ENCODE data around the gene DCC. TPM values are rescaled to one million over a fixed set of nuclear protein-coding genes. Genes with fewer than 3 reads are reported as not detected.

The DCC gene
- total and polyA plus RNA-seq, 2 donors (not counting 1 experiment from before 2014, with no cell fraction given): not detected

DNA sequence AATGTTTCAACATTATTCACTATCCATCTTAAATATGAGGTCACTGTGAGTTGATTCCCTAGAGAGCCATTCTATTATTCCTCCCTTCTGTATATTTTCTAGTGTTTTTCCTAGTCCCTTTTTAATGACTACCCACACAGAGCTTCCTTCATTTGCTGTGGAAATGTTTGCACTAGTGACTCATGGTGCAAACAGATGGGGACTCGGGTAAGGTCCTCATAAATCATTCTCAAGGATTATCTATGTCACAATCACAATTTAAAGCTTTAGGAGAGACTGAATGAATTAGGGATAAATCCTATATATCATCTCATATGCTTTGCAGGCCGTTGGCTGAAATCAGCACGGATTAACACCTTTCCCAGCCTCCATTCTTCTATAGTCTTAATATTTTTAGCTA, 159.6 kb downstream of the DCC start:
- H3K4me1 ChIP-seq (ENCODE audit: control insufficient read depth in 2 of 2, insufficient read depth in 2 of 2, low read length in 2 of 2): no peaks in the 10 kb centered on the region
- no peaks in the 10 kb centered on the region for H3K79me2 ChIP-seq (ENCODE audit: control insufficient read depth, insufficient read depth, low read length)
- intact Hi-C loops (cut with micrococcal nuclease): no loop called here
- H3K4me1 Mint-ChIP-seq: no peaks in the 10 kb centered on the region
- H3K9me3 Mint-ChIP-seq (ENCODE audit: insufficient read depth): peaks cover 3% of the 10 kb centered on the region
- DNase-seq: no peak
- POLR2A ChIA-PET: no interaction called here
- H3K27me3 Mint-ChIP-seq: no peaks in the 10 kb centered on the region
- H3K36me3 ChIP-seq (replicated peaks in 1 of 2; ENCODE audit: control extremely low read depth in 1 of 2, control insufficient read depth in 1 of 2, extremely low read depth in 1 of 2, insufficient read depth in 2 of 2, low read length in 1 of 2): no peaks in the 10 kb centered on the region
- TF ChIP-seq EZH2 (IDR thresholded peaks at IDR 0.05; ENCODE audit: borderline replicate concordance, insufficient read depth, low read depth, low read length, poor library complexity, severe bottlenecking): no peak
- no peak for TF ChIP-seq CTCF (IDR thresholded peaks at IDR 0.05)
- no peak overlapping the region for H3K27ac ChIP-seq (ENCODE audit: low read length in 2 of 2)
- CTCF ChIA-PET: no interaction called here
- H3K27me3 ChIP-seq (replicated peaks in 1 of 4; ENCODE audit: control extremely low read depth in 1 of 4, control insufficient read depth in 3 of 4, insufficient read depth in 4 of 4, low read length in 3 of 4): no peaks in the 10 kb centered on the region
- ATAC-seq (ENCODE audit: low read depth): no peak
- no peak overlapping the region for H3K4me3 ChIP-seq (ENCODE audit: control extremely low read depth in 1 of 5, extremely low read depth in 1 of 5, insufficient read depth in 1 of 5, low read depth in 2 of 5, low read length in 4 of 5)
- H3K9me3 ChIP-seq (ENCODE audit: control extremely low read depth in 1 of 3, control insufficient read depth in 2 of 3, insufficient read depth in 1 of 3, low read length in 2 of 3): peaks cover 0 to 3% (median 2%) of the 10 kb centered on the region in 3 donors
- no CpG with 5 or more reads among the region's 3 CpGs for WGBS (ENCODE audit: insufficient coverage)
- H2AFZ ChIP-seq (ENCODE audit: insufficient read depth, low read depth, low read length, poor library complexity, severe bottlenecking): no peak overlapping the region
- H4K20me1 ChIP-seq (ENCODE audit: control insufficient read depth, insufficient read depth, low read length, poor library complexity, severe bottlenecking): no peaks in the 10 kb centered on the region
- H3K4me2 ChIP-seq (replicated peaks; ENCODE audit: low read depth, low read length, poor library complexity, severe bottlenecking): no peak overlapping the region
- no peak overlapping the region for H3K4me3 Mint-ChIP-seq
- no peak overlapping the region for H3K9ac ChIP-seq (ENCODE audit: low read length)
- H3K27ac Mint-ChIP-seq: no peak overlapping the region

DNA sequence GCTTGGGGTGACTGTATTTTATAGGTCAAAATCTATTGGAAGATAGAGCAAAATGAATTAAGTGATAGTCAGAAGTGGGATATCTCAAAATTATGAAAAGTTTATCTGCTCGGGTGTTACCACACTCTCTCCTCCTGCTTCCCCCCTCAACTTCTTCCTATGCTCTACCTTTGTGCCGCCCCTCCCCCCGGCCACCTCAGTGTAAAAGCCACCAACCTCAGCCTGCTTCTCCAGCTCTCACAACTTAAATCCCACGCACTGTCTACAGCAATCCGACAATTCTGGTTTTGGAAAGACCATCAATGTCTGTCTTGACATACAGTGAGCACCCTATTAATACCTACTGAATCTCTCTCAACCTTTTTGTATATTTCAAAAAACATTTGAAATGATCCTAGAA, 164.6 kb downstream of the DCC start:
- DNase-seq: no peak
- H4K20me1 ChIP-seq (ENCODE audit: control insufficient read depth, insufficient read depth, low read length, poor library complexity, severe bottlenecking): no peaks in the 10 kb centered on the region
- no peak overlapping the region for H3K27ac Mint-ChIP-seq
- H3K4me2 ChIP-seq (replicated peaks; ENCODE audit: low read depth, low read length, poor library complexity, severe bottlenecking): no peak overlapping the region
- H3K27me3 Mint-ChIP-seq: no peaks in the 10 kb centered on the region
- H3K27me3 ChIP-seq (replicated peaks in 1 of 4; ENCODE audit: control extremely low read depth in 1 of 4, control insufficient read depth in 3 of 4, insufficient read depth in 4 of 4, low read length in 3 of 4): no peaks in the 10 kb centered on the region
- TF ChIP-seq EZH2 (IDR thresholded peaks at IDR 0.05; ENCODE audit: borderline replicate concordance, insufficient read depth, low read depth, low read length, poor library complexity, severe bottlenecking): no peak
- TF ChIP-seq CTCF (IDR thresholded peaks at IDR 0.05): no peak
- intact Hi-C loops (cut with micrococcal nuclease): no loop called here
- H3K9me3 Mint-ChIP-seq (ENCODE audit: insufficient read depth): no peaks in the 10 kb centered on the region
- H2AFZ ChIP-seq (ENCODE audit: insufficient read depth, low read depth, low read length, poor library complexity, severe bottlenecking): no peak overlapping the region
- no peak overlapping the region for H3K27ac ChIP-seq (ENCODE audit: low read length in 2 of 2)
- CTCF ChIA-PET: no interaction called here
- no peaks in the 10 kb centered on the region for H3K4me1 ChIP-seq (ENCODE audit: control insufficient read depth in 2 of 2, insufficient read depth in 2 of 2, low read length in 2 of 2)
- no peak for ATAC-seq (ENCODE audit: low read depth)
- H3K4me1 Mint-ChIP-seq: no peaks in the 10 kb centered on the region
- H3K9ac ChIP-seq (ENCODE audit: low read length): no peak overlapping the region
- 86% methylated on average over 5 of the region's 5 CpGs for WGBS (ENCODE audit: insufficient coverage)
- H3K79me2 ChIP-seq (ENCODE audit: control insufficient read depth, insufficient read depth, low read length): no peaks in the 10 kb centered on the region
- H3K36me3 ChIP-seq (replicated peaks in 1 of 2; ENCODE audit: control extremely low read depth in 1 of 2, control insufficient read depth in 1 of 2, extremely low read depth in 1 of 2, insufficient read depth in 2 of 2, low read length in 1 of 2): no peaks in the 10 kb centered on the region
- POLR2A ChIA-PET: no interaction called here
- H3K4me3 ChIP-seq (ENCODE audit: control extremely low read depth in 1 of 5, extremely low read depth in 1 of 5, insufficient read depth in 1 of 5, low read depth in 2 of 5, low read length in 4 of 5): no peak overlapping the region
- peaks cover 0 to 4% (median 0%) of the 10 kb centered on the region in 3 donors for H3K9me3 ChIP-seq (ENCODE audit: control extremely low read depth in 1 of 3, control insufficient read depth in 2 of 3, insufficient read depth in 1 of 3, low read length in 2 of 3)
- H3K4me3 Mint-ChIP-seq: no peak overlapping the region

Measured in B cell (primary cell).